ENCODE measurements around the gene FBP2. TPM values are rescaled to one million over a fixed set of nuclear protein-coding genes. Genes with fewer than 3 reads are reported as not detected.
"Not testable (repeated sequence)": the region's sequence is repeated elsewhere in the genome, so short reads cannot be mapped to it uniquely, and the experiment has no call there.

The FBP2 gene
- total RNA-seq, 1 experiment from 2014 or later = not detected

- DNase-seq (ENCODE audit: low spot score) = peak; percentile 18
These were observed 13.2 kb upstream of the FBP2 start for GRCh38 chr9:94606646-94607422.

GRCh38 chr9:94603259-94604160 is 9.9 kb upstream of the FBP2 start:
- peak; percentile 92 for DNase-seq (ENCODE audit: low spot score)

GRCh38 chr9:94602666-94603065 is 9.0 kb upstream of the FBP2 start:
- DNase-seq (ENCODE audit: low spot score) = no peak

GRCh38 chr9:94600715-94601114 is 7.1 kb upstream of the FBP2 start:
- DNase-seq (ENCODE audit: low spot score) = no peak

GRCh38 chr9:94600258-94600657 is 6.6 kb upstream of the FBP2 start:
- DNase-seq (ENCODE audit: low spot score) = no peak

GRCh38 chr9:94599102-94599501 is 5.5 kb upstream of the FBP2 start:
- DNase-seq (ENCODE audit: low spot score) = no peak

- DNase-seq (ENCODE audit: low spot score) = not testable (repeated sequence)
These were observed 941 bp downstream of the FBP2 start for GRCh38 chr9:94592683-94593082.

- no peak for DNase-seq (ENCODE audit: low spot score)
These were observed 1.7 kb downstream of the FBP2 start for GRCh38 chr9:94591876-94592275.

GRCh38 chr9:94591046-94591545 is 2.5 kb downstream of the FBP2 start:
- DNase-seq (ENCODE audit: low spot score) = not testable (repeated sequence)

GRCh38 chr9:94588681-94589080 is 4.9 kb downstream of the FBP2 start:
- no peak for DNase-seq (ENCODE audit: low spot score)

- DNase-seq (ENCODE audit: low spot score) = no peak
These were observed 6.8 kb downstream of the FBP2 start for GRCh38 chr9:94586814-94587213.

- no peak for DNase-seq (ENCODE audit: low spot score)
These were observed 7.3 kb downstream of the FBP2 start for GRCh38 chr9:94586316-94586715.

GRCh38 chr9:94584555-94584954 is 9.1 kb downstream of the FBP2 start:
- no peak for DNase-seq (ENCODE audit: low spot score)

- DNase-seq (ENCODE audit: low spot score) = no peak
These were observed 11.9 kb downstream of the FBP2 start for GRCh38 chr9:94581728-94582127.

- DNase-seq (ENCODE audit: low spot score) = no peak
These were observed 16.1 kb downstream of the FBP2 start for GRCh38 chr9:94577571-94577970.

GRCh38 chr9:94577036-94577435 is 16.6 kb downstream of the FBP2 start:
- DNase-seq (ENCODE audit: low spot score) = no peak

- DNase-seq (ENCODE audit: low spot score) = no peak
These were observed 17.5 kb downstream of the FBP2 start for GRCh38 chr9:94576131-94576530.

- no peak for DNase-seq (ENCODE audit: low spot score)
These were observed 24.5 kb downstream of the FBP2 start for GRCh38 chr9:94568972-94569712.

- DNase-seq (ENCODE audit: low spot score) = no peak
These were observed 25.3 kb downstream of the FBP2 start for GRCh38 chr9:94568250-94568889.

- no peak for DNase-seq (ENCODE audit: low spot score)
These were observed 26.4 kb downstream of the FBP2 start for GRCh38 chr9:94567271-94567670.

- no peak for DNase-seq (ENCODE audit: low spot score)
These were observed 27.1 kb downstream of the FBP2 start for GRCh38 chr9:94566550-94566949.
